C4-2B (cell line): ENCODE results near the gene SYCE1.
"Not testable (repeated sequence)": the region's sequence is repeated elsewhere in the genome, so short reads cannot be mapped to it uniquely, and the experiment has no call there.

Experiments
- H3K27ac ChIP-seq: fragments of 450-650 bp; 2 replicates; pipeline ENCODE4 v1.5.1; 2017
- CTCF ChIP-seq: fragments of 450-650 bp; conservative IDR thresholded peaks from 2 replicates; pipeline ENCODE4 v1.5.1; 2017; ENCODE audit warnings: mild to moderate bottlenecking
- ZFX ChIP-seq: fragments of 450-650 bp; IDR thresholded peaks from 2 replicates; pipeline ENCODE4 v1.6.1; 2017

Gene SYCE1

GRCh38 chr10:133528296-133528844 is 37.0 kb downstream of the SYCE1 start:
- no peak for TF ChIP-seq CTCF
- no peak for TF ChIP-seq ZFX
- no peak overlapping the region; the same call in 1 of the 2 replicates for H3K27ac ChIP-seq

- no peak overlapping the region; the same call in 1 of the 2 replicates for H3K27ac ChIP-seq
- no peak for TF ChIP-seq ZFX
- TF ChIP-seq CTCF = no peak
Measured at GRCh38 chr10:133527771-133528271, 37.6 kb downstream of the SYCE1 start.

- TF ChIP-seq CTCF = no peak
- no peak for TF ChIP-seq ZFX
- H3K27ac ChIP-seq = no peak within 1 kb of the TSS; the same call in 1 of the 2 replicates
Measured at GRCh38 chr10:133526957-133527588, 38.3 kb downstream of the SYCE1 start, which contains the start of gene CYP2E1. Gene CYP2E1 (plus strand): TSS chr10:133527363. CDS start chr10:133527396, 33 bp downstream.

GRCh38 chr10:133525444-133525843 is 39.9 kb downstream of the SYCE1 start:
- H3K27ac ChIP-seq = no peak overlapping the region
- TF ChIP-seq CTCF = no peak
- no peak for TF ChIP-seq ZFX

- TF ChIP-seq ZFX = no peak
- TF ChIP-seq CTCF = no peak
- no peak overlapping the region for H3K27ac ChIP-seq
Measured at GRCh38 chr10:133523631-133524203, 41.7 kb downstream of the SYCE1 start.

GRCh38 chr10:133520193-133520738 is 45.1 kb downstream of the SYCE1 start:
- H3K27ac ChIP-seq = no peak overlapping the region; the same call in 1 of the 2 replicates
- TF ChIP-seq CTCF = peak; percentile 99
- TF ChIP-seq ZFX = no peak

GRCh38 chr10:133518517-133518916 is 46.9 kb downstream of the SYCE1 start:
- H3K27ac ChIP-seq = not testable (repeated sequence)
